DND-41 (cell line): ENCODE measurements around the gene PHACTR1.

Experiments
- CTCF ChIP-seq: IDR thresholded peaks from 2 replicates; pipeline ENCODE4 v1.5.1; 2012; ENCODE audit warnings: borderline replicate concordance, low read length, moderate library complexity, mild to moderate bottlenecking; ENCODE audit not compliant: poor library complexity, severe bottlenecking; ENCODE audit errors: extremely low read depth
- EZH2 ChIP-seq: IDR thresholded peaks from 3 replicates; pipeline ENCODE4 v1.6.1; 2012; ENCODE audit warnings: borderline replicate concordance, low read depth, mild to moderate bottlenecking, moderate library complexity, low read length, inconsistent platforms; ENCODE audit not compliant: severe bottlenecking

GRCh38 chr6:12769556-12770256 is 53.1 kb downstream of the PHACTR1 start:
- no peak for TF ChIP-seq EZH2
- TF ChIP-seq CTCF: no peak
